B cell (primary cell): Measurements from ENCODE around the gene TRPV5.

Experiments used
- EZH2 ChIP-seq: IDR thresholded peaks from 2 replicates; pipeline ENCODE4 v1.6.1; 2012; ENCODE audit warnings: borderline replicate concordance, low read depth, mild to moderate bottlenecking, moderate library complexity, low read length; ENCODE audit not compliant: insufficient read depth, poor library complexity, severe bottlenecking
- TF ChIP-seq, protein P1 (sequence below): fragments of 200-600 bp; IDR thresholded peaks from one replicate; pipeline ENCODE4 v1.8.0; 2022; ENCODE audit warnings: antibody characterized with exemption, mild to moderate bottlenecking

DNA sequence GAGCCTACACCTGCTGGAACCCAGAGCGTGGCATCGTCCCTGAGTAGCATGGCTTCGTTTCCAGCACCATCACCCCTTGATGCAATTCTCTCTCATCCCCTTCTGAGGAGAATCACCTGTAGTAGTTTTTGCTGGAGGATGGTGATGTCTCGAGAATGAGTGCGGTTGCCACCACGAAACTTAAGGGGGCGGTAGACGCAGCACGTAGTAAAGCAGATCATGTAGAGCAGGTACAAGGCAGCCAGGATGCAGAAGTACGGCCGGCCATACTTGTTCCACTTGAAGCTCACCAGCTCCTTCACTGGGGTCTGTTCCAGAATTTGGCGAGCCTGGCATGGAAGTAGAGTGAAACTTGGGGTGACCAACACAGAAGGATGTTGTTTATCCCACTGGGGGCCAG, 8.1 kb downstream of the TRPV5 start:
- TF ChIP-seq, protein P1, sequence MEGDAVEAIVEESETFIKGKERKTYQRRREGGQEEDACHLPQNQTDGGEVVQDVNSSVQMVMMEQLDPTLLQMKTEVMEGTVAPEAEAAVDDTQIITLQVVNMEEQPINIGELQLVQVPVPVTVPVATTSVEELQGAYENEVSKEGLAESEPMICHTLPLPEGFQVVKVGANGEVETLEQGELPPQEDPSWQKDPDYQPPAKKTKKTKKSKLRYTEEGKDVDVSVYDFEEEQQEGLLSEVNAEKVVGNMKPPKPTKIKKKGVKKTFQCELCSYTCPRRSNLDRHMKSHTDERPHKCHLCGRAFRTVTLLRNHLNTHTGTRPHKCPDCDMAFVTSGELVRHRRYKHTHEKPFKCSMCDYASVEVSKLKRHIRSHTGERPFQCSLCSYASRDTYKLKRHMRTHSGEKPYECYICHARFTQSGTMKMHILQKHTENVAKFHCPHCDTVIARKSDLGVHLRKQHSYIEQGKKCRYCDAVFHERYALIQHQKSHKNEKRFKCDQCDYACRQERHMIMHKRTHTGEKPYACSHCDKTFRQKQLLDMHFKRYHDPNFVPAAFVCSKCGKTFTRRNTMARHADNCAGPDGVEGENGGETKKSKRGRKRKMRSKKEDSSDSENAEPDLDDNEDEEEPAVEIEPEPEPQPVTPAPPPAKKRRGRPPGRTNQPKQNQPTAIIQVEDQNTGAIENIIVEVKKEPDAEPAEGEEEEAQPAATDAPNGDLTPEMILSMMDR, result no peak
- no peak for TF ChIP-seq EZH2
